Stimulated activated CD8-positive, alpha-beta memory T cell treated with anti-CD3 and anti-CD28 coated beads, Interleukin-12 subunit alpha, Interleukin-12 subunit beta, amount 100 ng/mL, for 24 hours (primary cell): Measurements from ENCODE around the gene ATP5F1D.

ENCODE experiments used
- DNase-seq: peaks from one replicate; pipeline ENCODE4 v3.0.0-alpha.2; 2020; ENCODE audit errors: extremely low read depth

Gene ATP5F1D

GRCh38 chr19:1293782-1294604 is 52.4 kb downstream of the ATP5F1D start:
- DNase-seq = no peak
